ENCODE data around the gene DACH1. TPM values are rescaled to one million over a fixed set of nuclear protein-coding genes. Genes with fewer than 3 reads are reported as not detected.
"Not testable (repeated sequence)": the region's sequence is repeated elsewhere in the genome, so short reads cannot be mapped to it uniquely, and the experiment has no call there.

The DACH1 gene
- total RNA-seq, 1 donor from 2014 or later: 23.6 TPM

DNA sequence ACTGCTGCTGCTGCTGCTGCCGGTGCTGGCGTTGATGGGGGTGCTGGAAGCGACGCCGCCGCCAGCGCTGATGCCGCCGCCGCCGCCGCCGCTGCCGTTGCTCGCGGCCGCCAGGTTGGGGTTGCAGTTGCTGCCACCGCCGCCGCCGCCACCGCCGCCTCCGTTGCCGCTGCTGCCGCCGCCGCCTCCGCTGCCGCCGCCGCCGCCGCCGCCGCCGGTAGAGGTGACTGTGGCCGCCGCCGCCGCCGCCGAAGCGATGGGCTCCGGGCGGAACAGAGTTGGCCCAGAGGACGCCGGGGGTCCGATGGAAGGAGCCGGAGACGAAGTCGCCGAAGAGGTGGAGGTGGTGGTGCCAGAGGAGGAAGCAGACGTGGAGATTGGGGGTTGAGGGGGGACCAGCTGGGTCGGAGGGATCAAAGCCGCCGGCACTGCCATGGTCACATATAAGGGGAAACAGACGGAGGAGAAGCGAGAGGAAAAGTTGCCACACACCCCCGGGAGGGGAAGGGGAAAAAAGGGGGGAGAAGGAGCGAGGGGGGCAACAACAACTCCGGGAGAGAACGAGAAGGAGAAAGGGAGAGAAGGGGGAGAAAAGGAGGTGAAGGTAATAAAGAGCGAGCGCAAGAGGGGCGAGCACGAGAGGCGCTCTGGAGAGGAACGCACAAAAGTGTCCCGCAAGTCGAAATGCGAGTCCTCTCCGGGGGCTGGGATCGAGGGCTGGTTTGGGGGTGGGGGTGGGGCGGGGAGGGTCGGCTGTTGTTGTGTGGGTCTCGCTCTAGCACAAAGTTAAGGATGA, 471 bp downstream of the DACH1 start:
- DNase-seq (ENCODE audit: extremely low read depth, low read depth, low spot score): no peak

DNA sequence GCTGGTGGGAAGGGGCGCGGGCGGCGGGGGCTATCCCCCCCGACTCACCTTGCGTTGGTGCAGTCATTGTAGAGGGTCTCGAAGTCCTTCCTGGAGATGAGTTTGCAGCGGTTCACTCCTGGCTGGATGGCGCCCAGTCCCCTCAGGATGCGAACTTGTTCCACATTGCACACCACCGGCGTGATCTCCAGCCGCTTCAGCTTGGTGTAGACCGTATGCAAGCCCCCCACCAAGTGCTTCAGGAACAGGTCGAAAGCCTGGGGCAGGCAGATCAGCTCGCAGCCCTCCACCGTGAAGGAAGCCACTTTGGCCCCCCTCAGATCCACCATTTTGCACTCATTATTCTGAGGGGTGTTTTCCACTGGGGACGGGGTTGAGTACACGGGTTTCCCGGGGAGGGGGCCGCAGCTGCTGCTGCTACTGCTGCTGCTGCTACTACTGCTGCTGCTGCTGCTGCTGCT, 1.1 kb downstream of the DACH1 start:
- no peak for DNase-seq (ENCODE audit: extremely low read depth, low read depth, low spot score)

DNA sequence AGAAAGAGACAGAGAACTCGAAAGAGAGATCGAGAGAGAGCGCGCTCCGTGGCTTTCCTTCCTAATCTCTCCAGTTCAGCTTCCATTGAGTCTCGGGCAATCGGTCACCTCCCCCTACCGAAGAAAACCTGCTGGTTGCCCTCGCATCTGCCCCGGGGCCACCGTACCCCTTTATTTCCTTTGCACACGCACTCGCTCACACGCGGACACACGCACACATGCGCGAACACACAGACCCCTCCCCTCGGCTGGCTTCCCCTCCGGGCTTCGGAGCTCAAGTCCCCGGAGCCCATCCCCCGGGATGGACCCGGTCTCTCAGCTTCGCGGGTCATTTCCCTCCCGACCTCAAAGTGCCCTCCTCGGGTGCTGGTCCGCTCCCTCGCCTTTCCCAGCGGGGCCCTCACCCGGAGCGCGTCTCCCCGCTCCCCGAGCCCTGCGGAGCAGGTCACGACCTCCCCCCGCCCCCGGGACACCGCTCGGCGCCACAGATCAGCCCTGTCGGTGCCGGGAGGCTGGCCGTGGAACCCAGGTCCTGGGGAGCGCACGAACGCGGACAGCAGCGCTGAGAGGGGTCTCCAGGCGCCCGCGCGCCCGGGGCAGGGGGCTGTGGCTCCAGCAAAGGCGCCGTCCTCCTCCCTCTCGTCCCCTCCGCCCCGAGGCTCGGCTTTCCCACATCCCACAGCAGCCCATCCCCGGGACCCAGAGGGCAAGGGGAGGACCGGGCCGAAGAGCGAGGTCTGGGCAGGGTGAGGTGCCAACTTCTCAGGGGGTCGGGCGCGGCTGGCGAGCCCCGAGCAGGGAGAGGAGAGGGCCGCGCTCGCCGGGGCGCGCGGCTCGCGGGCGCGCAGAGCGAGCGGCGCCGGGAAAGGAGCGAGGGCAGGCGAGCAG, 1.8 kb downstream of the DACH1 start:
- no peak for DNase-seq (ENCODE audit: extremely low read depth, low read depth, low spot score)

DNA sequence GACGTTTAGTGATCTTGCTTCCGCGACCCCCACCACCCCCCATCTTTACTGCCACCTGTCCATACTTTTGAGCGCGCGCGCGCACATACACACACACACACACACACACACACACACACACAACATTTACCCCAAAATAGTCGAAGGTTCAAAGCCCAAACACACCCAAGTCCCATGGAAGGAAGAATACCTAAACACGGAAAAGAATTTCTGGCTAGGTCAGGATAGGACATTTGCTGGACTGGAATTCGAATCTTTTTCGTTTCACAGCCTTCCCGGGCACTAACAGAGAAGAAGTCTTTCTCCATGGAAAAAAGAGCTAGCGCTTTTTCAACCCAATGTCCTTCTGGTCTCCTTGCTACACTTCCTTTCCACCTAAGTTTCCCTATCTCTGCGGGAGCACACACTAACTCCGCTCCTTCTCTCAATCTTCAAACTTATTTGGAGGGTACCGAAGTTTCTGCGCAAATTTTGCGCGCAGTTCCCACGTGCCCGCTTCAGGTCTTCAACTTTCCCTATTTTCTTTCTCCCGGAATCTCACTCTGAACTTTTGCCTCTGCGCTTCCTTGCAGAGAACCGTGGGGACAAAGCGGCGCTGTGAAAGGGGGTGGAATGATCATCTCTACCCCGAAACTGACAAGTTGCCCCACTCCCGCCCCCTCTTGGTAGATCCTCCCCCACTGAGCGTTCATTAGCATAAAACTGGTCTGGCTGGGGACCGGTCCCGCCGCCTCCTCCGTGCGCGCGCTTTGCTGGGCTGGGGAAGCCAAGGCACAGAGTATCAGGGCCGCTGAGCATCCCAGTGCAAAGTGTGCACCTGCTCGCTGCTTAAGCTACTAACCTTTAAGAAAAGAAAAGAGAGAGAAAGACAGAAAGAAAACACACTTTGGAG, 2.7 kb downstream of the DACH1 start:
- no peak for DNase-seq (ENCODE audit: extremely low read depth, low read depth, low spot score)

DNA sequence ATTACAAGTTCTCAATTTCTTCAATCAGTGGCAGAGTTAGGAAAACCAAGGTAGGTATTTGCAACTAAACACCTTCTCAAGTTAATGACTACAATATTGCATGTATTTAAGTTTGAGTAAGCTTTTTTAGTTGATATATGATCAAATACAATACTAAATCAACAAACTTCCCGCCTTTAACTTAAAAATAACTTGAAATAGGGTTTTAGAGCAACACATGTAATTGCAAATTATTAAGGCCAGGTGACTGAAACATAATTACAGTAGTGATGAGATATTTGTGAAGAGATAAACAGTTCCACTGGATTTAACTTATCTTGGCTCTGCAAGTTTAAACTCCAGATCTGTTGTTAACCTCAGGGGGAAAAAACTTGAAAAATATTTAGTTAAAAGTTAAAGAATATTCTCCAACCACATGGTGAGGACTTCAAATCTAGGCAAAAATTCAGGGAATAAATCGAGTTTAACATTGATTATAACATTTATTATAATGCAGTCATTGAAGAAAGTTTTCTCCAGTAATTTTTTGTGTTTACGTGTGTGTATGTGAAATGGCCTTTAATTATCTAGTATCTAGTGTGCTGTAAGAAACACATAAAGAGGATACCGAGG, 3.6 kb downstream of the DACH1 start:
- DNase-seq (ENCODE audit: extremely low read depth, low read depth, low spot score): no peak

DNA sequence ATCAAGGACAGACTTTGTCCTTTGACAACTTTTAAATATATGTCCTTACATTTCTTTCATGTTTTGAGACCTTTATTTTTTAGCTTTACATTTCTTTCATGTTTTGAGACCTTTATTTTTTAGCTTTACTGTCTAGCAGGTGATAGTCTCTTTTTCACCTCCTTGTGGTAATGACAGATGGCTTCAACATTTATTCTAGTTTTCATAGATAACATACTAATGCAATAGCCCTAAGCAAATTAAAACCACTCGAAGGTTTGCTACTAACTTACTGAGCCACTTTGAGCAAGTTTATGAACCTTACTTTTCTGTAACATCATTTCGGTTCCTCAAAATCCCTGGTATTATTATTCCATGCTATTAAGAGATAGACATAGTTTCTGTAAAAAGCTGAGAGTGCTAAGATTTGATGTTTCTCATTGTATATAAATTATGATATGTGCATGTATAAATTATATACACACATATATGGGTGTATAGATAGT, 4.5 kb downstream of the DACH1 start:
- DNase-seq (ENCODE audit: extremely low read depth, low read depth, low spot score): no peak

DNA sequence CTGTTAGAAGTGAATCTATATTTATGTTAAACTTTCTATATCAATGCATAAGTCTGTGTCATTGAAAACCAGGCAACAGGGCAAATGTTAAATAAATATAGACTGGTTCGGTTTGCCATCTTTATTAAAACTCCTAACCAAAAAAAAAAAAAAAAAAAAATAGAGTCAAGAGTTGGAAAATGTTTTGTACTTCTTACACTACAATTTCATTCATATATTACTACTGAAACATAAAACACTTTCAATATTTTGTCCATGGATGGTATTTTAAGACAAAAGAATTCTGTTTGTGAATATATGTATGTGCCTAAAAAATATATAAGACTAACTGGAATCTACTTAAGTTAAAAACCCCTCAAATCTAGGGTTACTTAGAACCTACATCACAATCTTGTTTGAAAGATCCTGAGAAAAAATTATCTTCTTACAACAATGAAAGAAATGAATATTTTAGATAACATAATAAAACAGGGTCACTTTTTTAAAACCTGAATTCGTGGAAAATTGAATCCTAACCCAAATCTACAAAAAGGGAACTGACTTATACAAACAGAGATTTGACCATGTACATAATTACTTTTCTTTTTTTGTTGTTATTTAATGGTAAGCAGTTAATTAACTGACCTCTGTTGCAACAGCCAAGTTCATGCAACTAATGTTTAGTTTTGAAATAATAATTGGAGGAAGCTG, 5.1 kb downstream of the DACH1 start:
- no peak for DNase-seq (ENCODE audit: extremely low read depth, low read depth, low spot score)

DNA sequence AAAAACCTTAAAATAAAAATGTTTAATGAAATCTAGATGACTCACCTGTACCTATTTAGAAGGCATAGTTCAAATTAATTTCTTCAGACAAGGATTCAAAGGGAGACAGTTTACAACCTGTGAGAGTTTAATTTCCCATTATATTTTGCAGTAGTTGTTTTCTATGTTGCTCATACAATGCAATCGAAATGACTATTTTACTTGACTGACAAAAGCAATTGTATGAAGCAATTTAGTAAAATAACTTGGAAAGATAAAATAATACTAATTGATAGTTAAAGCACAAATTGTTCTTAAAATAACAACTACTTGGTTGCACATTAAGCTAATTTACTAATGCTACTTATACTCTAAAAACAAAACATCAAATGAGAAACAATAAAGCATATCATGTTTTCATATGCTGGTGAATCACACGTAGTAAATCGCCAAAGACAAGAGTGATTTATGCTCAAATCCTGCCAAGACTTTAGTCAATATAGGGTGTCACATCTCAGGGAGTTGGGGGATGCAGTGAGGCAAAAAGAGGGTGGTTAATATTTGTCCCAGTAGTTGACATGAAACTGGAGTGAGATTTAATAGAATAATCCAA, 6.4 kb downstream of the DACH1 start:
- DNase-seq (ENCODE audit: extremely low read depth, low read depth, low spot score): no peak

DNA sequence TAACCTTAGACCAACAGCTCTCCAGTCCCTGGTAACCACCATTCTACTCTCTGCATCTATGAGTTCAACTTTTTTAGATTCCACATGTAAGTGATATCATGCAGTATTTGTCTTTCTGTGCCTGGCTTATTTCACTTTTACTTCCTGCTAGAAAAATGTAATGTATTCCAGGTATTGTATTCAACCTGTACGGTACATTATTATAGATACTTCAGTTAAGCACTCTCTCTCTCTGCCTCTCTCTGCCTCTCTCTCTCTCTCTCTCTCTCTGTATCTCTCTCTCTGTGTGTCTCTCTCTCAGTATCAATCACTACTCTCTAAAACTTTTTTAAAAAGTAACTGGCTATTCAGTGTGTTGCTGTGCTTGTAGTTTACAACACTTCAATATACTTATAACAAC, 8.4 kb downstream of the DACH1 start:
- no peak for DNase-seq (ENCODE audit: extremely low read depth, low read depth, low spot score)

DNA sequence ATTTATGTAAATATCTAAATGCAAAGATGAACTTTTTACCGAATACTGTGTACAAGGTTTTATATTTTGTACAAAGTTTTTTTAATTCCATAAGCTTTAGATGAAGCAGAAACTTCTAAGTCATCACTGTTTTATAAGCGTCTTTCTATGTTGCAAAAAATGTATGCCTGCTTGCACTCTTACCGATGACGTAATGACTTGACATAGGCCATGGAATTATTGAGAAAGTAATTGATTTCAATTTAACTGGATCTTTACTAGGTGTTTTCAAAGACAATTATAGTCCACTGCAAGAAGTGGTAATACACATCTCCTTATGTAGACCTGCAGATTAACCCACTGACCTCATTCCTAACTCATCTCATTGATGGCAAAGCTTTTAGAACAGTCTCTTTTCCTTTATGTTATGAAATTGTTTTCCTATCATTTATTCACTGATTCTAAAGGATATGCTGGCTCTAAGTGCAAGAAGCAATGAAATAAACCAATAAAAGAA, 10.4 kb downstream of the DACH1 start:
- no peak for DNase-seq (ENCODE audit: extremely low read depth, low read depth, low spot score)

DNA sequence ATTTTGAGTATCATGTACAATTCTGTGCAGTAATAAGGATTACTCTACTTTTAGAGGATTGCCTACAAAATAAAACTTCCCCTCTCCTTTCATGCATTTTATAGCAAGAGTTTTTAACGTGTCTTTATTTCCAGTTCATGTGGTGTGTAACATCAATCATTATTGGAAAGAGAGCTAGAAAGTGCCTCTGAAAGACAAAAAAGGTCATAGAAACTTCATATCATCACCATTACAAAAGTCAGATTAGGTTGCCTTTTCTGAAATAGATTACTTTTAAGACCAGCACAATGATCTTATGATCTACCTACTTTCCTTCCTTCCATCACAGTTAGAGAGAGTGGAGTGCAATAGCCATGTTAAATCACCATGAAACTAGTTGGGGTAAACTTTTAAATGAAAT, 12.6 kb downstream of the DACH1 start:
- DNase-seq (ENCODE audit: extremely low read depth, low read depth, low spot score): no peak

DNA sequence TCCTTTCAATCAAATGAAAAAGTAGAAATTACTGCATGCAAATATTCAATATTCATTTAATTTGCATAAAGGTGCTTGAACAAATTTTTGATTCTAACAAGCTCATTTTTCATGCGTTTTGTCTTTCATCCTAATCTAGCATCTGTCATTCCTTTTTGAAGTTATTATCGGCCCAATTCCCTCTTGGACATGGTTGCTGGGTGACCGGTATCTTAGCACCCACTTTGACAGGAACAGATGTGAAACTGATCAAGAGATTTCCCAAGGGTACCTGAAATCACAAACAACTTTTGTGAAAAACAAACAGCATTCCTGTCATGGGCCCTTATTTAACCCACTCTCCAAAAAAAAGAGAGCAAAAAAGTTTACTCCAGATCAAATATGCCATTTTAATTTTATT, 13.3 kb downstream of the DACH1 start:
- DNase-seq (ENCODE audit: extremely low read depth, low read depth, low spot score): no peak

DNA sequence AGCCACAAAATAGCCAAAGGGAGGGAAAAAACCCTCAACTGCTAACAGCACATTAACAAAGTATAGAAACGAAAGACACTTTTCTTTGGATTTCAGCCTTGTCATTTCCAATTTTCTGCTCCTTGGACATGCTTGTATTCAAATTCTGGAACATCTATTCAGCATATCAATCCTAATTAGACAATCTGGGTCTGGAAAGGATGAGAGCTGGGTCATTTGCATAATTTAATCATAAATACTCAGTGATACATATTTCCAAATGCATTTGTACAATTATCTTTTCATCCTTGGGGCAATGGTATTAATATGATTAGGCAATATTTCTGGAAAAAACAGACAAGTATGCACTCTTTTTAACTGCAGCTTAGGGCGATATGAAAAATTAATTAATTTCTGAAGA, 14.3 kb downstream of the DACH1 start:
- no peak for DNase-seq (ENCODE audit: extremely low read depth, low read depth, low spot score)

DNA sequence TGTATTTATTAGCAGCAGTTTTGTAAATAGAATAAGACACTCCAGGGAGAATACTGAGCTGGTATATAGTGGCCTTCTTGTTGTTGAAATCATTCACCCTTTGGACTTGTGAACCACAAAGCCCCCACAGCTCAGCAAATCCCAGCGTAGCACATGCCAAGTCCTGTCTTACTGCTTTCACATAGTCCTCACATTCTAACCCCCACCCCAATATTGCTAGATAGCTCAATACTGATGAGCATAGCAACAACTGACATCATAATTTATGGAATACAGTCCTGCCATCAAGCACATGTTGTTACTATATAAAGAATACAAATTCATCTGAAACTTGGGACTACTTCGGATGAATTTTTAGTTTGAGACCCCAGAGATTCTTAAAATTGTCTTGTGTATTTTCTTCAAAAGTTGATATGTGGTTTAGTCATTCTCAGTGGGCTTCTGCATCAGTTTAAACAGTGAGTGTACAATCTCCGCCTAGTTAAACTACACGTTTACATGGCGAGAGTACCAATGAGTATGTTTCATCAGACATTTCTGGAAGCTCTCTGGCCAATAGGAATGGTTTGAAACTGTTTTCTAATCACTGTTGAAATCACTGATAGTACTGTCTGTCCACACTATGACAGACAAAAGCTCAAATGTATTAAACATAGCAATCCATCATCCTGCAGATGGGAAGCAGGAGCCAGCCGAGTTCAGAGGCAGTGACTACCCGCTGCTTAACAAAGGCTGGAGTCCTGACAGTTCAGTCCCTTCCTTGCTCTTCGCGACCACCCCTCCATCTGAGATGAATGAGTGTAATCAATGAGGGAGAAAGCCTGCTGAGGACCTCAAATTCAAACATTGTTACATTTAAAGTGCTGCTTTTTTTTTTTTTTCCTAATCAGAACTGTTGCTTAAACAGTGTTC, 15.2 kb downstream of the DACH1 start:
- DNase-seq (ENCODE audit: extremely low read depth, low read depth, low spot score): no peak

DNA sequence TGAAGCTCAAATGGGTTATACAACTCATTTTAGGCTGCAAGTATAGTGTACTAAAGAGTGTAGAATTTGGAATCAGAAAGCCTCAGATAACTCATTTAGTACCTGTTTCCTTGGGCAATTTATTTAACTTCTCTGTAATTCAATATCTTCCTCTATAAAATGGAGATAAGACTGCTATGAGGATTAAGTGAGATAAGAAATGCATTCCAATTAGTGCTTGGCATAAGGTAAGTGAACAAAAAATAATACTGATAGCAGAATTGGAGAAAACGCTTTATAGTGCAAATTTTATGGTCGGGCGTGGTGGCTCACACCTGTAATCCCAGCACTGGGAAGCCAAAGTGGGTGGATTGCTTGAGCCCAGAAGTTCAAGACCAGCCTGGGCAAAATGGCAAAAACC, 25.0 kb downstream of the DACH1 start:
- no peak for DNase-seq (ENCODE audit: extremely low read depth, low read depth, low spot score)

DNA sequence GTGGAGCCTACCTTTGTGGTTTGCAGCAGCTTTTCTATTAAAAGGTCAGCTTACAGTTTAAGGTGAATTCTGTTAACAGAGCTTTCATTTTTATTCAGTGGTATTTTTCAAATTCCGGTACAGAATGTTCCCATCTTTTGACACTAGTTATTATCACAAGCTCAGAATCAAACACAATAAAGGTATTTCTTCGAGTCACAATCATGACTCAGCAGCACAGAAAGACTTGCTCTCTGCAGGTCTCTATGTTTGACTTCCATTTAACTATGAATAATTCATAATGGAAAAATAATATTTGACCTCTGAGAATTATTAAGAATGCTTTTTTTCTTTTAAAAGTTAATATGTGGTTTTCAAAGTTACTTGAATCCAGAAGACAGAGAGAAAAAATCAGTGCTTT, 28.2 kb downstream of the DACH1 start:
- DNase-seq (ENCODE audit: extremely low read depth, low read depth, low spot score): no peak

DNA sequence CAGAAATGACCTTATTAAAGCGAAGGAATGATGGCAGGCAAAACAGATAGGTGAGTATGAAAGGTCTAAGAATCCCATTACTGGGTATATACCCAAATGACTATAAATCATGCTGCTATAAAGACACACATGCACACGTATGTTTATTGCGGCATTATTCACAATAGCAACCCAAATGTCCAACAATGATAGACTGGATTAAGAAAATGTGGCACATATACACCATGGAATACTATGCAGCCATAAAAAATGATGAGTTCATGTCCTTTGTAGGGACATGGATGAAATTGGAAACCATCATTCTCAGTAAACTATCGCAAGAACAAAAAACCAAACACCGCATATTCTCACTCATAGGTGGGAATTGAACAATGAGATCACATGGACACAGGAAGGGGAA, 29.4 kb downstream of the DACH1 start:
- not testable (repeated sequence) for DNase-seq (ENCODE audit: extremely low read depth, low read depth, low spot score)

DNA sequence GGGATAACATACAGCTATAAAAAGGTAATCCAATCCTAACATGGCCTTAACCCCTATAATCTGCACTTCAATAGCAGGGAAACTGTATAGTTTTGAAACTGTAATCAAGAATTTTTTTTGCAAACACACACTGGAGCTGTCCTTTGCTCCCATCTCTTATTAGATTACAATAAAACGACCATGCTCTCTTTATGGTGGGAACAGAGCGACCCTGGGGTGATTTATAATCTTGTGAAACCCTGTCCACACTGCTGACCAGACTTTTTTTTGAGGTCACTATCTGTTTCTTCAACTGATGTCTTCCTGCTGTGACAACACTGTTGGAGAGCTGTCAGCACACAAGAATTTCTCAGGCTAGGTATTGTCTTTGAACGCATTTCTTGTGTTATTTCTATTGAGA, 35.3 kb downstream of the DACH1 start:
- DNase-seq (ENCODE audit: extremely low read depth, low read depth, low spot score): no peak
